ENCODE measurements around the gene ANKMY1.

The ANKMY1 gene

DNA sequence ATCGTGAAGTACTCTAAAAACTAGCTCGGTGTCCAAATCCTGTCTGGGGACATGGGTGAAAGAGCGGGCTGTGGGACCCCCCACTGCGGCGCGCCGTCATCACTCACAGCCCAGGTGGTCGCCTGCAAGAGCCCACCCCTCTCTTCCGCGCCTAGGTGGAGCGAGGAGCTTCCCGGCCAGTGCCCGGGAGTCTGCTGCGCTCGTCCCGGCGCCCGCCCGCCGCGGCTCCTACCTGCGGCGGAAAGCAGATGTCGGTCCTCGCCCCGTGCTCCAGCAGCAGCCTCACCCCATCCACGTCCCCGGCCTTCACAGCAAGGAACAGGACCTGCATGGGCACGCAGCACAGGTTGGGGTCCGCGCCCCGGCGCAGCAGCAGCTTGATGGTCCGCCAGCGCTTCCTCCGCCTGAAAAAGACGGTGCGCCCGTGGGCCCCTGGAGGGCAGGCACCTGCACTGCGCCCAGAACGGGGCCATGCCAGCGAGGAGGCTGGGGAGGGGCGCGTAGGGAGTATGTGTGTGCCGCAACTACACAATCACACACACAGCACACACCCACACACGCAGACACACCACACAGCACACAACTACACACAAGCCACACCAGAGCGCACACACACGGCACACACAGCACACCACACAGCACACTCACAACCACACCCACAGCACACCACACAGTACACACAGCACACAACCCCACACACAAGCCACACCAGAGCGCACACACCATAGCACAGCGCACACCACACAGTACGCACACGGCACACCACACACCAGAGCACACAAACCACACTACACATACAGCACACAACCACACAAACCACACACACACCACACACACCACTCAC is 37.4 kb downstream of the ANKMY1 start:
- no peak for DNase-seq (ENCODE audit: low read depth)

DNA sequence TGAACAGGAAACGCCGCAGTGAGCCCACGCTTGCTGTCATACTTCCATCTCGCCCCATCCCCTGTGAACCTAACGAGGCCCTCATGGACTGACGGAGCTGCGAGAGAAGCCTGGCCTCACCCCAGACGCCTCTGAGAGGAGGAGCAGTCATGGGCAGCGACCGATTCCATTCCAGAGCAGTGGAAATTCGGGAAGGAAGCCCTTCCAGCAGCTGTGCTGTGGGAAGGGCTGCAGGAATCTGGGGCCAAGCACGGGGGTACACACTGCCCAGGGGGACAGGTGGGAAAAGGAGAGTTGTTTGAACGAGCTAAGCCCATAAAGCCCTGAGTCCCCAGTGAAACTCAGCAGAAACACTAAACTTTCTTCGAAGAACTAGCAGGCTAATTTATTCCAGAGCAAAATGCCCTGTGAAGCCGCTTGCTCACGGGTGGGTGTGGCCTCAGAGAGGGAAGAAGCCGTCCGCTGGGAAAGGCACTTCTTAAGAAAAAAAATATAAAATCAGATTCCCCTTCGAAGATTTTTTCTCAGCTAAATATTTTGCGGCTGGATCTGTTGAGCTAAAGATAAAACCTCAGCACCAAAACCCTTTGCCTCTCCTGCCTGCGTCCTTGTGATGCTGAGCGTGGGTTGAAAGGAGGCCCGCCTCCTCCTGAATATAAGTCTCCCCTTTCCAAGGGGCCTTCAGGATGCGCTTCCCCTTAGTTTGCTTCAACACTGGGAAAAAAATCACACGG is 38.2 kb downstream of the ANKMY1 start:
- no peak for DNase-seq (ENCODE audit: low read depth)

DNA sequence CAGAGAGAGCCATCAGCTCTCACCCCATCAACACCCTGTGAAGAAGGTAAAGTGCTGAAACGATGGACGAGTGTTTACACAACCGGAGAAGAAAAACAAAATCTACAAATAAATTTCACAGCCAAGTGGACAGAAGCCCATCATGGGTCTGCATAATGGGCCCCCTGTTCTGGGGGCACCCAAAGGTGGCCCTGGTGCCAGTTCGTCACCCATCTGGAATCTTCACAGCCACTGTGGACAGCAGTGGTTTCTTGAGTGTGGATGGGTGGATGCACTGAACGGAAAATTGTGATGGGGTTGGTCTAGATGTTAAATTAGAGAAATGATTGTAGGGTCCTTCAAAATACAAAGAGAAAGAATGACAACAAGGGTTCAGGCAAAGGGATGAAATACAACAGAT is 38.8 kb downstream of the ANKMY1 start:
- no peak for DNase-seq (ENCODE audit: low read depth)

- DNase-seq (ENCODE audit: low read depth): no peak
Measured at GRCh38 chr2:240517342-240517741, 40.4 kb downstream of the ANKMY1 start.

DNA sequence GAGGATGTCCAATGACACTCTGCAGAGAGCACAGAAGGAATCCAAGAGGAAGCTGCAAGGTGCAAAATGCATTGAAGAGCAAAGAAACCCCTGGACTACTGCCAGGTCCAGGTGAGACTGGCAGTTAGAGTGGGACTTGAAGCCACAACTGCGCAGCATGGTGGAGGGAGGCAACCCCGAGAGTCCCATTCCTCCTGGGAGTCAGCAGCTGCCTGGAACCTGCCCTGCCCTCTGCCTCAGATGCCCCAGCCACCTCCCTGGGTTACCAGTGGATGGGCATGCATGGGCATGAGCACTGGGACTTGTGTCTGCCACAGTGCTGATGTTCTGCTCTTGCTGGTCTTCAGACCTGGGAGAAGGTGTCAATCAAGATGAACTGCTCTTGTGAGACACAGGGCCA is 43.2 kb downstream of the ANKMY1 start:
- no peak for DNase-seq (ENCODE audit: low read depth)

DNA sequence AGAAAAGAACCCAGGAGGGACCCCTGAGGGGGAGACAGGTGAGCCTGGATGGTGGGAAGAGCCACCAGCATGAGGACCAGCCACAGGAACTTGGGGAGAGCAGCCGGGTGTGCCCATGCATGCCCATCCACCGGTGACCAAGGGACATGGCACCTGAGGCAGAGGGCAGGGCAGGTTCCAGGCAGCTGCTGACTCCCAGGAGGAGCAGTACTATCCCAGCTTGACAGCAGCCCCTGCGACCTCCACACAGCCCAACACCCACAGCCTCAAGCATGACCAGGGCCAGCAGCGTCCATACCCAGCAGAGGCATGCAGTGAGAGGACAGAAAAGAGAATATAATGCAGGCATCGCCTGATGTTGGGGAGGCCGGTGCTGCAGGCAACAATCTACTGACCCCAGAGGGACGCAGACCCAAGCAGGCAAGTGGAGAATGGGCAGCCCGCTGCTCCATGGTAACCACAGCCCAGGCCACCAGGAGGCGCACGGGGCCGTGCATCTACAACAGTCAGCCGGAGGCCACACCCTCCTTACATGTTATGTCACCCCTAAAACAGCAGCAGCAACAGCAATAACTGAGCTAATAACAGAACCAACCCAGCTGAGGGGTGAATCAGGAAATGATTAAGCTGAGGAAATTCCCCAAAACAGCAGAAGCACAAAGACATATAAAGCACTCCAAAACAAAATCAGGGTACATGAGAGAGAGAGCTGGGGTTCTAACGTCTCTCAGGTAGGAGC is 44.1 kb downstream of the ANKMY1 start:
- peak; percentile 64 for DNase-seq (ENCODE audit: low read depth)

- DNase-seq (ENCODE audit: low read depth): no peak
Measured at GRCh38 chr2:240512666-240513535, 44.9 kb downstream of the ANKMY1 start.

DNA sequence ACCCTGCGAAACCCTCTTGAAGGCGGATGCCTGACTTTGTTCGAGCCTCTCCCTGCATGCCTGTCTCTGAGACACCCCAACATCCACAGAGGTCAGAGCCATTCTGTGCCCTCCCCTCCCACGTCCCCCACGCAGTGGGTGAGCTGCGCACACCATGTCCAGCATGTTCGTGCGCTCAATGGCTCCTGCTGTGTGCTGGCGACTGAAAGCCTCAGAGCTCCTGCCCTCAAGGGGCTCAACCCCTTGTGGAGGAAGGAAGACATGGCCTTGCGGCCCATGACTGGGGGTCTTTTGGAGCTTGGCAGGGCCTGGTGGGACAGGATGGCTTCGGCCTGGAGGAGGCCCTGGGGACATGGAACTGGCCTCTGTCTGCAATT is 45.7 kb downstream of the ANKMY1 start:
- no peak for DNase-seq (ENCODE audit: low read depth)

- no peak for DNase-seq (ENCODE audit: low read depth)
Measured at GRCh38 chr2:240511351-240512108, 46.3 kb downstream of the ANKMY1 start.

GRCh38 chr2:240510513-240511210 is 47.1 kb downstream of the ANKMY1 start:
- no peak for DNase-seq (ENCODE audit: low read depth)

DNA sequence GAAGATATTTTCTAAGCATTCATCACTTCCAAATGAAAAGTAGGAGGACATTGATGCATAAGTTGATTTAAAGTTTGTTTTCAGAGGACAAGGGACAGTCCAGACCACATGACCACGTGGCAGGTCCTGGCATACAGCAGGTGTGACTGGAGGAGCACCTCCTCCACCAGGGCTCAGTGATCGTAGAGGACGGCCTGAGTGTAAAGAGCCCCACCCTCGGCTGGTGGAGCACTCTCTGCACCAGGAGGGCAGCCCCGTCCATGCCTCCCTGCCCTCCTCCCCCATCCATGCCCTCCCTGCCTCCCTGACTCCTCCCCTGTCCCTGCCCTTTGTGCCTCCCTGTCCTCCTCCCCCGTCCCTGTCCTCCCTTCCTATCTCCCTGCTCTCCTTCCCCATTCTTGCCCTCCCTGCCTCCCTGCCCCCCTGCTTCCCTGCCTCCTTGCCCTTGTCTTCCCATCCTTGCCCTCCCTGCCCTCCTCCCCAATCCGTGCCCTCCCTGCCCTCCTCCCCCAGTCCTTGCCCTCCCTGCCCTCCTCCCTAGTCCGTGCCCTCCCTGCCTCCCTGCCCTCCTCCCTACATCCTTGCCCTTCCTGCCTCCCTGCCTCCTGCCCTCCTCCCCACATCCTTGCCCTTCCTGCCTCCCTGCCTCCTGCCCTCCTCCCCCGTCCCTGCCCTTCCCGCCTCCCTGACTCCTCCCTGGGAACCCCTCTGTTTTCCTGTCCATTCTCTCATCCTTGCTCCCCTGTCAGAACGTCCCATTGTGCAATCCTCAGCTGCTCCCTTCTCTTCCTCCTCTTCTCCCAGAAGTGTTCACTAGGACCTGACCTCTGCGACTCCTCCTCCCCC is 47.9 kb downstream of the ANKMY1 start:
- DNase-seq (ENCODE audit: low read depth): no peak

- DNase-seq (ENCODE audit: low read depth): no peak
Measured at GRCh38 chr2:240508832-240509545, 48.8 kb downstream of the ANKMY1 start.

- DNase-seq (ENCODE audit: low read depth): no peak
Measured at GRCh38 chr2:240507778-240508251, 50.0 kb downstream of the ANKMY1 start.

- no peak for DNase-seq (ENCODE audit: low read depth)
Measured at GRCh38 chr2:240507060-240507777, 50.6 kb downstream of the ANKMY1 start.

DNA sequence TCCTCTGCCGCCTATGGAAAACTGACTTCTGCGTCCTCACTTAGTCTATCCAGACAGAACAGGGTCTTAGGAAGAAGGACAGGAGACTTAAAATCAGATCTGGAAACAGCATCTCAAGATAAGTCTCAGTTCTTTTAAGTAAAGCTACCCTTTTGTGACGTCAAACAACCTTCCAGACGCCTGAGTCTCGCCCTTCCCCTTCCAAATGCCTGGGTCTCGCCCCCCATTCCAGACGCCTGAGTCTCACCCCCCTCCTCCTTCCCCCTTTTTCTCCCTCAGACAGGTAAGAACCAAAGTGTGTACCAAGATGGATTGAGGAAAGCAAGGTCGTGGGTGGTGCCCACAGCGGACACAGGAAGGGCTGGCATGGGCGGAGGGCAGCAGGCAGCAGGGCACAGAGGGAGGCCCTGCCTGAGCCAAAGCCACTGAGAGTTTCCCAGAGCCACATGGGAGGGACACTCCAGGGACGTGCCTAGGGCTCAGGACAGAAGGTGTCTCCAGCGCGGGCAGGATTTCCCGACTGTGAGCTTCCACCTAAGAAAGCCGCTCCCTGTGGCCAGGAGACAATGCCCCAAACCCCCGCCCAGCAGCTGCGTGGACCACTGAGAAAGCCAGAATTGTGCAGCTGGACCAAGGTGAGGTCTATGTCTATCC is 51.3 kb downstream of the ANKMY1 start:
- DNase-seq (ENCODE audit: low read depth): no peak

DNA sequence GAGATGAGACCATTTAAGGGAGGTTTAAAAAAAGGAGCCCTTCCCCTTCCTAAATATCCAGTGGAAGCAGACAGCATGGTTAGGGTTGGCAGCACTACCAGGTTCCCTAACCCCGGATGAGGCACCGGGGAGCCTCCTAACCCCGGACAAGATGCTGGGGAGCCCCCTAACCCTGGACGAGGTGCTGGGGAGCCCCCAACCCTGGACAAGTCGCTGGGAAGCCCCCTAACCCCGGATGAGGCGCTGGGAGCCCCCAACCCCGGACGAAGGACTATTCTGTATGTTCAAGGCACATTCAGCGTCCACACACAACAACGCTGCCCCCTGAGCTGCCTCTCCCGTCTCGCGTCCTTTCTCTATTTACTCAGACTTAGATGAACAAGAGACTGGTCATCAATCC is 51.9 kb downstream of the ANKMY1 start:
- DNase-seq (ENCODE audit: low read depth): no peak

GRCh38 chr2:240503848-240504247 is 53.9 kb downstream of the ANKMY1 start:
- no peak for DNase-seq (ENCODE audit: low read depth)
